ENCODE results near the gene GMPR.
"Not testable (repeated sequence)": the region's sequence is repeated elsewhere in the genome, so short reads cannot be mapped to it uniquely, and the experiment has no call there.

Gene GMPR

DNA sequence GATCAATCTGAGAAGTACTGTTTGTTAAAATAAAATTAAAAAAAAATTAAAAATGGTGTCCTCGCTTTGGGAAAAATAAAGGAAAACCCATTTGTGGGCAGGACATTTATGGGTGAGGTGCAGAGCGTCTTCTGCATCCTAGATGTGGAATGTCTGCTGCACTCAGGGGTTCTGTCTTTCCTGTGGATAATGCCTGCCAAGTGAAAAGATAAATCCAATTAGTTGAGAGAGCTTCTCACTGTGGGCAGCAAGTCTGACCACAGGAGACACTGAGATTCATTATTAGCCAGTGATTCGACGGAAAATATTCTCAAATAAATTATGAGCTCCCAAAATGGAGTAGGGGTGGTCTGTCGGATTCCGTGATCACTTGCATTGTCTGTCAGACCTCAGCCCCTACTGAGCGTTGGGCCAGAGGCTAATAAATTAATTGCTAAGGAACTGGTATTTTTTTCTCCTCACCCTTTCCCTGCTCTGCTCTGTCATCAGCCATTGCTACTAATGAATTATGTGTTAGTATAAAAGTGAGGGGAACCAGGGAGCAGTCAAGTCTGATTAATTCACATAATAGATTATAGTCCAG, 10.0 kb downstream of the GMPR start:
- DNase-seq (ENCODE audit: low read depth) = no peak

DNA sequence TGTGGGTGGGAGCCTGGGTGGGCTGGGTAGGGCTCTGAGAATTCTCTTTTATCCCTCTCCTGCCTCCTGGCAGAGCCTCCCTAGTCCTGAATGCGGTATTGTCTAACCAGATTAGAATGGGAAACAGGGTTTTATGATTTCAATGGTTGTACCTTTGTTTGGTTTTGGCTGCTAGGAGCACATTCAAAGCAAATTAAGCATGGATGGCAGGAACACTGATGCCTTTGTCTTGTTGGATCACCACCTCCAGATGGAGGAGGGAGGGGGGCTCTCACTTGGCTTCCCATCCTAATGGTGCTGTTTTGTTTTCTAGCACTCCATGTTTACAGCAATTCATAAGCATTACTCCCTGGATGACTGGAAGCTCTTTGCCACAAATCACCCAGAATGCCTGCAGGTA, 11.6 kb downstream of the GMPR start:
- DNase-seq (ENCODE audit: low read depth) = no peak

GRCh38 chr6:16251706-16252105, 13.3 kb downstream of the GMPR start:
- no peak for DNase-seq (ENCODE audit: low read depth)

DNA sequence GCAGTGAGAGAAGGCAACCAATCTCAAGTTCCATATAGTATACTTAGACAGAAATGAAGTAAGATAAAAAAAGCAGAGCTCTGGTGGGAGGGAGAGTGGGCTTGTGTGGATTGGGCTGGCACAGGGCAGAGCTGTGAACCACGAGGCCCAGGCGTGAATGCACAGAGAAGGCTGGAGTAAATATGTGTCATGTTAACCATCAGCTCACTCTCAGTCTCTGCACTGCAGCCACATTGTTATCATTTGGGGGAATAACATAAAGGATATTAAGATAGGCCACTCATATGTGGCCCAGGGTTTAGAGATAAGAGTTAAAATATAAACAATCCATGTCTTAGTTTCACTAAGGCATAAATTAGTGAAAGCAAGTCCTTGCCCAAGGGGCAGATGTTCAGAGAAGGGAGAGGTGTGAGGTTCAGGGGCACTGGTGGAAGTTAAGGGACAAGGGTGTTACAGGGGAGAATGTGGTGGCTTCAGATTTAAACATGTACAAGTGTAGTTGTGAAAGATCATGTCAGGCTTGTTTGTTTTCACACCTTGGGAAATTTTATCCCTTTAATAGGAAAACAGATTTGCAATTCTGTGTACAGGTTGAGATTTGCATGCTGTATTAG, 14.4 kb downstream of the GMPR start:
- no peak for DNase-seq (ENCODE audit: low read depth)

GRCh38 chr6:16253399-16254144, 15.2 kb downstream of the GMPR start:
- DNase-seq (ENCODE audit: low read depth) = no peak

GRCh38 chr6:16254535-16254934, 16.1 kb downstream of the GMPR start:
- DNase-seq (ENCODE audit: low read depth) = no peak

- no peak for DNase-seq (ENCODE audit: low read depth)
These were observed 18.4 kb downstream of the GMPR start for GRCh38 chr6:16256781-16257180.

- DNase-seq (ENCODE audit: low read depth) = no peak
These were observed 19.8 kb downstream of the GMPR start for GRCh38 chr6:16257999-16258708.

DNA sequence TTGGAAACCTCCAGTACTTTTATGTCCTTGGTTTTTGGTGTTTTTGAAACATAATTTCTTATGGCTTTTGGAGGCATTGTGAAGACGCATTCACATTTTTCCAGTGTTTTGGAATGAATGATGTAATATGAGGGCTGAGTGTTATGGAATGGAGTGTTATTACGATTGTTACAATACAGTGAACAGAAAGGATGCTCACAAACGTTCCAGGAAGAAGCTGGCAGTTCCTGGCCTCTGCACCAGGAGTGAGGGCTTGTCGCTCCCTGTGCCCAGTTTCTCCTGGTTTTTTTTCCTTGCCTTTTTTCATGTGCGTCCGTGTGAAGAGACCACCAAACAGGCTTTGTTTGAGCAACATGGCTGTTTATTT, 20.3 kb downstream of the GMPR start:
- no peak for DNase-seq (ENCODE audit: low read depth)

DNA sequence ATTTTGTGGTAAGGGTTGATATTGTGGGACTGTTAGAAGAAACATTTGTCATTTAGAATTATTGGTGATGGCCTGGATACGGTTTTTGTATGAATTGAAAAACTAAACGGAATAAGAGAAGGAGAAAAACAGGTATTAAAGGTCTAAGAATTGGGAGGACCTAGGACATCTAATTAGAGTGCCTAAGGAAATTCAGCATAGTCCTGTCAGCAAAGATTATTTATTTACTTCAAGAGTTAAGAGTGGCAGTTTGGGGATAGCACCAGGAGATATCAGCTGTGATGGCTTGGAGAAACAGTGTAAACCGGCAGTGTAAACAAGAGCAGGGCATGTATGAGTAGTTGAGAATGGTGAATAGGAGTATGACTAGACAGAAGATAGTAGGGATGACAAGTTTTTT, 21.2 kb downstream of the GMPR start:
- not testable (repeated sequence) for DNase-seq (ENCODE audit: low read depth)

DNA sequence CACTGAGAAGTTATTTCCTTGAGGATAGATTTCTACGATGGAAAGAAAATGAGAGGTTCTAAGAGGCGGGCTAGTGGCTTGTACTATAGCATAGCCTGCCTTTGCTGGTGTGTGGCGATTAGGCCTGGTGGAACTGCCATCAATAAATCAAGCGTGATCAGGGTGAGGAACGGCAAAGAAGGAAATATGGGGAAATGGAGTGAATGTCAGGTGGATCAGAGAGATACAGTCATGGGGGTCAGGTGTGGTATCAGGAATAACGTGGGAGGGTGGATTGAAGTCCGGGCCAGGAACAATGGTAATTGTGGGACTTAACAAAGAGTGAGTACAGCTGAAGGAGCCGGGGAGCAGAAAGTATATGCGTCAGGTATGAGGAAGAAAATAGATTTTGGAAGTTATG, 22.2 kb downstream of the GMPR start:
- not testable (repeated sequence) for DNase-seq (ENCODE audit: low read depth)

- not testable (repeated sequence) for DNase-seq (ENCODE audit: low read depth)
These were observed 24.4 kb downstream of the GMPR start for GRCh38 chr6:16262773-16263172.

- DNase-seq (ENCODE audit: low read depth) = not testable (repeated sequence)
These were observed 25.2 kb downstream of the GMPR start for GRCh38 chr6:16263464-16264099.

GRCh38 chr6:16264785-16265184, 26.4 kb downstream of the GMPR start:
- no peak for DNase-seq (ENCODE audit: low read depth)

DNA sequence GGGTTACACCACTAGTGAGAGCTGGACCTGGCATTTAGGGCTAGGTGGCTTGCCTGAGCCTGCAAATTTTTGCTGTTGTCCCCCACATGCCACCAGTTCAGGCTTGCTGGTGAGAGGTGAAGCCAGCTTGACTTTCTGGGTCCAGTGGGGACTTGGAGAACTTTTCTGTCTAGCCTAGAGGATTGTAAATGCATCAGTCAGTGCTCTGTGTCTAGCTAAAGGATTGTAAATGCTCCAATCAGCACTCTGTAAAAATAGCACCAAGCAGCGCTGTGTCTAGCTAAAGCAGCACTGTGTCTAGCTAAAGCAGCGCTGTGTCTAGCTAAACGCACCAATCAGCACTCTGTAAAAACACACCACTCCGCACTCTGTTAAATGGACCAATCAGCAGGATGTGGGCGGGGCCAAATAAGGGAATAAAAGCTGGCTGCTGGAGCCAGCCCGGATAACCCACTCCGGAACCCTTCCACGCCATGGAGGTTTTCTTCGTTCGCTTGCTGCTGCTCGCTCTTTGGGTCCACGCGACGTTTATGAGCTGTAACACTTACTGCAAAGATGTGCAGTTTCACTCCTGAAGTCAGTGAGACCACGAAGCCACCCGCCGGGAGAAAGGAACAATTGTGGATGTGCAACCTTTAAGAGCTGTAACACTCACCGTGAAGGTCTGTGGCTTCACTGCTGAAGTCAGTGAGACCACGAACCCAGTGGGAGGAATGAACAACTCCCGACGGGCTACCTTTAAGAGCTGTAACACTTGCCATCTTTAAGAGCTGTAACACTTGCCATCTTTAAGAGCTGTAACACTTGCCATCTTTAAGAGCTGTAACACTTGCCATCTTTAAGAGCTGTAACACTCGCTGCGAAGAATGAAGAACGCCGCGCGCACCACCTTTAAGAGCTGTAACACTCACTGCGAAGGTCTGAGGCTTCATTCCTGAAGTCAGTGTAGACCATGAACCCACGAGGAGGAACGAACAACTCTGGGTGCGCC, 27.3 kb downstream of the GMPR start:
- no peak for DNase-seq (ENCODE audit: low read depth)

GRCh38 chr6:16267428-16268263, 29.3 kb downstream of the GMPR start:
- no peak for DNase-seq (ENCODE audit: low read depth)

GRCh38 chr6:16269442-16270070, 31.2 kb downstream of the GMPR start:
- DNase-seq (ENCODE audit: low read depth) = not testable (repeated sequence)

- no peak for DNase-seq (ENCODE audit: low read depth)
These were observed 31.9 kb downstream of the GMPR start for GRCh38 chr6:16270178-16270794.

GRCh38 chr6:16271428-16271827, 33.0 kb downstream of the GMPR start:
- DNase-seq (ENCODE audit: low read depth) = no peak
